LNCaP clone FGC (cell line): Measurements from ENCODE around the gene LAMC1.

Experiments used
- DNase-seq: peaks from one replicate; pipeline ENCODE4 v3.0.0-alpha.2; 2011; ENCODE audit warnings: low read depth
- H3K4me3 ChIP-seq: 2 replicates; pipeline ENCODE4 v1.5.1; 2011; ENCODE audit warnings: mild to moderate bottlenecking, low read depth, low read length, control low read depth
- TF ChIP-seq, protein P1 (sequence below): IDR thresholded peaks from 2 replicates; pipeline ENCODE4 v1.5.1; 2012; ENCODE audit warnings: mild to moderate bottlenecking; ENCODE audit not compliant: control insufficient read depth, insufficient read depth; ENCODE audit errors: extremely low read depth

The LAMC1 gene

DNA sequence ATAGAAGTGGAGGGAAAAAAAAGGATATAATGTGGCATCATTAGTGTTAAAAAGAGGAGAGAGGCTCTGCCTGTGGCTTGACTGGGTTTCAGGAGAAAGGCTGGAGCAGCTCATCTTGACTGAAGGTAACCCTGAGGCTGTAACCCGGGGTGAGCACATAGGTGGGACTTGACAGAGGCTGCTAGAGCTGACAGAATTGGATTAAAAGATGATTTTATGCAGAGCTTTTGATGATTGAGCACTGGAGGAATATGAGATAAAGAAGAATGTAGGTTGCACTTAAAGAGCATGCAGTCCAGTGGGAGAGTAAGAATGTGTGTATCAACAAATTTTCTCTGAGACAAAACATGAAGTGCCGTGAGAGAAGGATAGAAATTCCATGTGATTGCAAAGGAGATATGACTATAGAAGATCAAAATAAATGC is 17.3 kb downstream of the LAMC1 start:
- H3K4me3 ChIP-seq = no peak overlapping the region
- TF ChIP-seq, protein P1, sequence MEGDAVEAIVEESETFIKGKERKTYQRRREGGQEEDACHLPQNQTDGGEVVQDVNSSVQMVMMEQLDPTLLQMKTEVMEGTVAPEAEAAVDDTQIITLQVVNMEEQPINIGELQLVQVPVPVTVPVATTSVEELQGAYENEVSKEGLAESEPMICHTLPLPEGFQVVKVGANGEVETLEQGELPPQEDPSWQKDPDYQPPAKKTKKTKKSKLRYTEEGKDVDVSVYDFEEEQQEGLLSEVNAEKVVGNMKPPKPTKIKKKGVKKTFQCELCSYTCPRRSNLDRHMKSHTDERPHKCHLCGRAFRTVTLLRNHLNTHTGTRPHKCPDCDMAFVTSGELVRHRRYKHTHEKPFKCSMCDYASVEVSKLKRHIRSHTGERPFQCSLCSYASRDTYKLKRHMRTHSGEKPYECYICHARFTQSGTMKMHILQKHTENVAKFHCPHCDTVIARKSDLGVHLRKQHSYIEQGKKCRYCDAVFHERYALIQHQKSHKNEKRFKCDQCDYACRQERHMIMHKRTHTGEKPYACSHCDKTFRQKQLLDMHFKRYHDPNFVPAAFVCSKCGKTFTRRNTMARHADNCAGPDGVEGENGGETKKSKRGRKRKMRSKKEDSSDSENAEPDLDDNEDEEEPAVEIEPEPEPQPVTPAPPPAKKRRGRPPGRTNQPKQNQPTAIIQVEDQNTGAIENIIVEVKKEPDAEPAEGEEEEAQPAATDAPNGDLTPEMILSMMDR = no peak
- no peak for DNase-seq

DNA sequence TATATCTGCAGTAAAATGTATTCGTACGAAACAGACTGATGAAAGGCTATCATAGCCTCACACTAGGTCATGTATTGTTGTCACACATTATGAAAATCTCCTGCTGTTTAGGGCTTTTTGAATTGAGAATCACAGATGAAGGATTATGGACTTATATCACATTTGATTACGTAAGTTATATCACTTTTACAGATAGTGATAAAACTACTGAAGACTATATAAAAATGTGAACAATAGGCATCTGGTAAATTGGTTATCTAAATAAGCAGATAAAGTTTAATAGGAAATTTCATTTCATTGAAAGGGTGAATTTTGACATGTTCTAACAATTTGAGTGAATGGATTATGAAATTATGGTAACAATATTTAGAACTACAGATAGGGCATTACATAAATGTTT is 20.0 kb downstream of the LAMC1 start:
- no peak overlapping the region for H3K4me3 ChIP-seq
- DNase-seq = no peak
- TF ChIP-seq, protein P1 = no peak

DNA sequence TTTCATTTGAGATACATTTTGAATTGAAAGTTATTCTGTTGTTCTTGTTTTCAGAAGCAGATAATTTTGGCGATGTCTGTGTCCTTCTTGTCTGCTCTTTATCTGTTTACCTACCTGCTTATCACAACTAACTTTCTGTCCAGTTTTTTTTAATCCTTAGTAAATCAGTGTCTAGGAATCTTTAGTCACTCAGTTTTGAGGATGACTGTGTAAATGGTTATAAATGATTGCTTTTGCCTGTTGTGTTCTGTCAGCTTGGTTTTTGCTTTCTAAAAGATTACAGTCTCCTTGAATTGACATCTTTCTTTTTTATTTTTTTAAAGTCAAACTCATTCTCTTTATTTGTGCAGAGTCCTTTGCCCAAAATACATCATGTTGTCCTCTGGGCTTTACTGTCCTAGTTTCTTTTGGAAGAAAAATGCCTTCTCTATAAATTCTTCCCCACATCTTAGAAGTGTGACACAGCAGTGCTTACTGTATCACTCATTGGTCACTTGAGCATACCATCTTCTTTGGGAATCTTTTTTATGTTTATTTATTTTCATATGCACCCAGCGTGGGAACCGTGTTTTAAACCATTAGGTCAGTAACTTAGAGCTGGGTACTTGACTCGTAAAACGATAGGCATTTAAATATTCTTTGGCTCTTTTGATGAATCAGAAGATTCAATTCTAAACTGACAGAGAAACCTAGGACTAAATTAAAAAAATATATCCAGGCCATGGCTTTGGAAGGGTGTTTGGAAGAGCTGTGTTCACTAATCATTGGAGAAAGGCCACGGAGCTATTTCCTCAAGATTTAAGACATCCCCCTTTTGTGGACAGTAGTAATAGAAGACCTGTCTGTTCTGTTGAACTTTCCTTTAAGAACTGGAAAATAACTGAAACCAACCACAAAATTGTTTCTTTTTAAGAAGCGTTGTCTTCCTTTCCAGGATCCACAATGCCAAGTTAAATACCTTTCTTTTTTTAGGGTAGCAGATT is 20.9 kb downstream of the LAMC1 start:
- no peak for DNase-seq
- TF ChIP-seq, protein P1 = no peak
- no peak overlapping the region for H3K4me3 ChIP-seq

DNA sequence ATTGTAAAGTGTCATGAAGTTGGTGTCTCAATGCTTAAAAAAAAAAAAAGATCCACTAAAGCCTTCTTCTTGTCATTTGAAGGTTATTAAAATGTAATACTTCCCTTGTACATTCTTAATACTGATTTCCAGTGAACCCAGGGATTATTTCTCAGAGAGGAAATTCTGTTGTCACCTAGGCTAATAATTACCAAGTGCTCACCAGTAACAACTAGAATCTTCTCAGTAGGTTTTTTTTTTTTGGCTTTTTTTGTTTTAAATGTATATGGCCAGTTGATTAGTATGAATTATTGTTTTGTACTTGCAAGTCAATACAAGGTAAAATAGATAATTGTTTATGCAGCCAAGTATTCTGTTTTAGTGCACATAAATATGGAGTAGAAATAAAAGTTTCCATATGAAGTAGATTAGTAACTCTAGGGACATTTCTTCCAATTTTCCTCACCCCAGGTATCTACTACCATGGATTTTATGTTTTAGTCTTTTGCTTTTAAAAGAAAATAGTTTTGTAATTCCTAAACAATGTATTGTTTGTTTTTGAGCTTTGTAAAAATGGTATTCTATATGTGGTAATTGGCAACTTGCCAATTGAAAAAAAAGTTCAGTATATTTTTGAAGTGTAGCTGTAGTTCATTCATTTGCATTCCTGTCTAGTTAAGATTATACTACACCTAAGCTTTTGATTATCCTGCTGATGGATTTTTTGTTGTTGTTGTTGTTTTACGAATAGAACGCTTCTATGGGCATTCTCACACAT is 21.9 kb downstream of the LAMC1 start:
- TF ChIP-seq, protein P1 = no peak
- DNase-seq = no peak
- no peak overlapping the region for H3K4me3 ChIP-seq

DNA sequence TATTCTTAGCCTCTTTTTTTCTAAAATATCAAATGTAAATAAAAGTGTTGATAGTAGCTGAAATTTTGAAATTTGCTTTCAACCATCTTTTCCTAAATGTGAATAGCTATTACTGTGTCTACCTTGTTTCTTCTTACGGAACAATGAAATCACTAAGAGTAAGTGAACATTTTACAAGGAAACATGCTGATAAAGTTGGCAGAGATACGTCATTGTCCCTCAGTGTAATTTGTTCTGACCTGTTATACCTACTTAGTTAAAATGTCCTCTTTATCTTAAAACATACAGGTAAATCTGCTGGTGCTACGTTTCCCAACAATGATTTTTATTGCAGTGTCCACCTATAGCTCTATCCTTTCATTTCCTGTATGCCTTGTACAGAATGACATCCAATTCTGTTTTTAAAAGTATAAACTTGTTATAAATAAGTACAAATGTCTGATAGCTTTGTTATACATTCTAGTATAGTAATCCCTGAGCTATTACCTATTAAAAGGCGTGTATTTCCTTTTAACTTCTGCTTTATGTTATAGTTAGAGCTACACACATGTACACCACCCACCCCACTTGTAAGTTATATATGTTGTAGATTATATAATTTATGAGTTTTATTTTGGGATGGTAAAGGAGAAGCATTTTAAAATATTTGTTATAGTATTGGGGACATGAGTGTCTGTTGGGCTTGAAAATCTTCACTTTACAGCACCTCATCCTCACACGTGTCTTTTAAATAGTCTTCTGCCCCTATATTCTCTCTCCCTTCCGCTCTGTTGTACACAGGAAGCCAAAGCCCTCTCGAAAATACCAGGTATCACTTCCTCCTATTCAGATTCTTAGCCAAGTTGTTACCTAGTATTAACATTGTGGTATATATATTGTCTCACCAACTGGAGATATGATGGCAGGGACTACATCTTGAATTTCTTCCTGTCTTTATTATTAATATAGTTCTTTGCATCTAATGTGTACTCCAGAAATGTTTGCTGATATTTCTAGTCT is 25.2 kb downstream of the LAMC1 start:
- no peak overlapping the region for H3K4me3 ChIP-seq
- TF ChIP-seq, protein P1 = no peak
- DNase-seq = no peak

DNA sequence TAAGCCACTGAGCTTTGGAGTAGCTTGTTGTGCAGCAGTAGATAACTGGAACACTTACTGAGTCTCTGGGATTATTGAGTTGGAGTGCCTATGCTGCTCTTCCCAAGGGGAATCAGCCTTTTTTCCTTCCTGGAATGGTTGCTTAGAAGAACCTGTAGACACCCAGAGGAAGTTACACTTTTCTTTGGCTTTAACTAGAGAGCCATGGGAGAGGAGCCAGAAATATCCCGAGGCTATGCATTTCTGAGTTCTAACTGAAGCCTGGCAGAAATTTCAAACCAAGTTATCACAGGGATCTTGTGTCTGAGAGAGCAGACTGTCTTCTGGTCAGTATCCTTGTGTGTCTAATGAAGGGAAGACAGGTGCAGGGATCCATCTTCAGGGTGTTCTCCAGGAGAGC is 28.3 kb downstream of the LAMC1 start:
- TF ChIP-seq, protein P1 = no peak
- peak; percentile 76 for DNase-seq

More for the DNA sequence above, 28.3 kb downstream of the LAMC1 start:
- no peak overlapping the region for H3K4me3 ChIP-seq
